HG02870 (cell line): Measurements from ENCODE around the gene NCKAP5.
"Not testable (repeated sequence)": the region's sequence is repeated elsewhere in the genome, so short reads cannot be mapped to it uniquely, and the experiment has no call there.

ENCODE experiments used
- ATAC-seq: cut with Tn5 transposase; IDR thresholded peaks from one replicate; pipeline ENCODE4 v1.9.1; 2021; ENCODE audit warnings: mild to moderate bottlenecking, moderate library complexity; ENCODE audit not compliant: unreplicated experiment

Gene NCKAP5

DNA sequence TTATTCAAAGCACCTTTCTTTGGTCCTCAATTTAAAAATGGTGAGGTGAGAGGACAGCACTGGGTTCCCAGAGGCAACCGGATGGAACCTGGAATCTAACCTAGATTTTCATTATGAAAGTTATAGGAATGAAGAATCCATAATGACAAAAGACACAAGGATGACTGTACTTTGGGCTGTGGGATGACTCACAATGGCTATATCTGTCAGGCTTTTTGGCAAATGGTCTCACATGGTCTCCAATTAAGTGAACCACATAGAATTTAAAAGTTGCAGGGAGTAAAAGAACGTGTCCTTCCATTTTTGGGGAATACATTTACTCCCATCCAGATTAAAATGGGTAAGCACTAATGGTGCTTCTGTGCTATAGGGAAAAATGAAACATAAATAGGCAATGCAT, 866.5 kb downstream of the NCKAP5 start:
- no peak for ATAC-seq

DNA sequence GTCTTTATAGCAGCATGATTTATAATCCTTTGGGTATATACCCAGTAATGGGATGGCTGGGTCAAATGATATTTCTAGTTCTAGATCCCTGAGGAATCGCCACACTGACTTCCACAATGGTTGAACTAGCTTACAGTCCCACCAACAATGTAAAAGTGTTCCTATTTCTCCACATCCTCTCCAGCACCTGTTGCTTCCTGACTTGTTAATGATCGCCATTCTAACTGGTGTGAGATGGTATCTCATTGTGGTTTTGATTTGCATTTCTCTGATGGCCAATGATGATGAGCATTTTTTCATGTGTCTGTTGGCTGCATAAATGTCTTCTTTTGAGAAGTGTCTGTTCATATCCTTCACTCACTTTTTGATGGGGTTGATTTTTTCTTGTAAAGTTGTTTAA, 868.5 kb downstream of the NCKAP5 start:
- not testable (repeated sequence) for ATAC-seq

DNA sequence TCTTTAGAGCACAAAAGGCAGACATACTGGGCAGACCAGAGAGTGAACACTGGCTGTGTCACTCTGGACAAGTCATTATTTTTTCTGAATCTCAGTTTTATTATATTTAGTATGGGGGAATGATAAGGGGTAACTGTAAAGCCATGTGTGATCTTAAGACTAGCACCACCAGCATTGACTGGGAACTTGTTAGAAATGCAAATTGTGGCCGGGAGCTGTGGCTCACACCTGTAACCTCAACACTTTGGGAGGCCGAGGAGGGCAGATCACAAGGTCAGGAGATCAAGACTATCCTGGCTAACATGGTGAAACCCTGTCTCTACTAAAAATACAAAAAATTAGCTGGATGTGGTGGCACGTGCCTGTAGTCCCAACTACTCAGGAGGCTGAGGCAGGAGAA, 869.9 kb downstream of the NCKAP5 start:
- ATAC-seq: not testable (repeated sequence)

DNA sequence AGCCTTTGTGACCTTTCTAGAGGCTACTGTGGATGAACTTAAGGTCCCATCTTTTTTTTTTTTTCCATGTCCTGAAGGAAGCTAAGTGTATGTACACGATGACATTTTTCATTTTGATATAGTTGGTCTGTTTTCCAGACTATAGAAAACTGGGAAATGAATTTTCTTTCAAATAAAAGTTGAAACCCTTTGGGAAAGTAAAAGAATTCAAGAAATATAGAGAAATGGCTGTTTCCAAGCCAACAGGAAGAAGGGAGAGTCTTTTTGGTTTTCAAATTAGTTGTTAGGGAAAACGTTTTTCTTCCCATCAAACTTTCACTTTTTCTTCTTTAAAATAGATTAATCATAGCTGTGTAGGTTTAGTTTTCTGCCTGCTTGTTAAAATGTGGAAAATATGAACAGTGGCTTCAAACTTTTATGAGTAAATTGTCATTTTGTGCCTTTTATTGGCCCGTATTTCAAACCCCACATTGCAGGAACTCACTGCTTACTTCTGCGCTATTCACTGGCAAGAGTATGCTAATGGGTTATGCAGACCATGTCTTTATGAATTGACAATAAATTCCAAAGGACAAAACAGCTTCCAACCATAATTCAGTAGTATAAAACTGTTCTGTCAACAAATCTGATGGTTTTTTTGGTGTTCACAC, 870.6 kb downstream of the NCKAP5 start:
- ATAC-seq: no peak

DNA sequence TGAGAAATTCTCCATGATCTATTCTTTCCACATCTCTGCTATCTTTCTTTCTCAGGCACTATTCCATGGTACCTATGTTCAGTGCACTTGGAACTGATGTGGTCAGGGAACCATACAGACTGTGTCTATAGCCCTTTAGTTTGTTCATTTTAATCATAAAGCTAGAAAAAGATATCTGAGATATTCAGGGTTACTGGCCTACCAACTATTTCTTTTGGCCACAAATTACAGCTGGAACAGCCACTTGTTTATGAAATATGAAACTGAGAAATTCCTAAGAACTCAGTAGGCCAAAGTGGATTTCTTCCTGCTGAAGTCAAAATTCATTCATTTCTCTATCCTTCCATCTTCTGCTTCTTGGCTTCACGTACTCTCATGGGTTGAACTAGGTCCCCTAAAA, 875.4 kb downstream of the NCKAP5 start:
- no peak for ATAC-seq

DNA sequence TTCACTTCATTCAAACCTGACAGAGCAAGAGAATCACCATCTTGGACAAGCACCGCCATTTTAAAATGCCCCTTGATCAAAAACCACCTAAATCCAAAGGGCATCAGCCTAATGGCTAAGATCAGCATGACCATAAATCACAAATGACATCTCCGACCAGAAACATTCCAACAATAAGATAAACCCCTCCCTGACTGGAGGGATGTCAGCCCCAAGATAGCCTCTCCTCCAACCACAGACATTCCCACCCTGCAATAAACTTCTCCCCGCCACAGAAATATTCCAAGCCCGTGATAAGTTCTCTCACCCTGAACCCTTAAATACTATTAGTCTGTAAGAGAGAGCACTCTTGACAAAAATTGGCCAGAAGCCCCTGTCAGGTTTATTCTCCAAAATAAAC, 876.7 kb downstream of the NCKAP5 start:
- no peak for ATAC-seq

DNA sequence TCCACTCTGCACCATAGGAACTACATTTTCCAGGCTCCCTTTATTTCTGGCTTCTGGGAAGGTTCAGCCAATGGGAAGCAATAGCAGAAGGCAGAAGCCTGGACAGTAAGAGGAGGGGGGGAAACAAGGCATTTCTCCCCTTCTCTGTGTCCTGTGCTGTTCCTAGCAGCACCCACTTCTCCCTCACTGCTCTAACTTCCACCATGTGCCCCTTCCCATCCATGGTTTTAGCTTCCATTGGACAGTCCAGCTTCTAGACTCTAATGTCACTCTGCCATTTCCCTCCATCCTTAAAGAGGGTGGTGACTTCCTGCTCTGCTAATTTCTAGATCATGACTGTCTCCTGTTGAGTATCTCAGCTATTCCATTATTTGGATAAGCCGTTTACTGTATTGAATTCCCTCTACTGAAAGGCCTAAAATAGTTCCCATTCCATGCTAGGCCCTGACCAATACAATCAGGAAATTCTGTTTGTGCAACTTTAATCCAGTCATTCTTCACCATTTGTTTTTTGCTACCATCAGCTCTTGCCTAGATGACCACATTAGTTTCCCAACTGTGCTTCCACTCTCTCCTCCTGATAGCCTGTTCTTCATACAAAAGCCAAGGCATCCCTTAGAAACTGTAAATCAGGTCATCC, 877.5 kb downstream of the NCKAP5 start:
- ATAC-seq: no peak

DNA sequence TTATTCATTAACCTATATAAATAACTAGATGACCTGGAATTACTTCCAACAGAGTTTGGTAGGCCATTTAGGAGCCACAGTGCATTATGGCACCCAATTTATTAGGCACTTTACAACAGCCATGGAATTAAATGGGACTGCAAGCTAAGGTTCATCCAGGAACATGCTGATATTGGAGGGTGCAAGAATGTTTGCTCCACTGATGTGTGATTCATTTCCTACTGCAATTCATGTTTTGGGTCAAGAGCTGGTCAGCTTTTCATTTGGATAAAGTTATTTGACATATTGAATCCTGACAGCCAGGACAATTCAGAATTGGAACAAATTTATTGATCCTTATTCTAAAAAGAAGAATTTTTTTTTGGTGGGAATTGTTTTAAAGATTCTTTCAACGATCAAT, 886.5 kb downstream of the NCKAP5 start:
- ATAC-seq: no peak

DNA sequence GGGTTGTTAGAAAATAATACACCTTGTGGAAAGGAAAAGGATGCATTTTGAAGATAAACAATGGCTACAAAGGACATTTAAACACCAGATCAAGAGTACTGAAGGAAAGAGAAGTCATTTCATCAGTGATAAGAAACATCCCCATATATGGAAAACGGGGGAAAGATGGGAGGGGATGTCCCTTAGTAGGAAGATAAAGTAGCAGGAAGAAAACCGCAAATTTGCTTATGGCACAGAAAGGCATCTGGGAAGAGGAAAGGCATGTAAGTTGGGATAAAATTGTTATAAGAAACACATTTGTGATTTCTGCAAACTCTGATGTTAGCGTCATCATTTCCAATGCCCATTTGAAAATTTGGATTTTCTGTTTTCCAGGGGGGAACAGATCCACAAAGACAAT, 887.7 kb downstream of the NCKAP5 start:
- no peak for ATAC-seq

DNA sequence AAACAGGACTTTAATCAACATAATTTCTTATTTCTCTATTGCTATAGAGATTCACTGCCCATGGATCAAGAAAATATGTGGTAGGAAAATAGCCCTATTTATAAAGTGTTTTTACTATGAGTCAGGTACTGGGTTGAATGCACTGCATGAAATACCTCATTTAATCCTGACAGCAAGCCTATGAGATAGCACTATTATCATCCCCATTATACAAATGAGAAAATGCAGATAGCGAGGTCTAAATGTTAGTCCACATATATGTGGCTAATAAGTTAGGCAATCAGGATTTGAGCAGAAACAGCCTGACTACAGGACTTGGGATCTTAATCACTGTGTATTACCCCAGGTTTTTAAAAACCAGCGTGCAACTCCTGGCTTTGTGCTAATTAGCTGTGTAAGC, 889.8 kb downstream of the NCKAP5 start:
- no peak for ATAC-seq

DNA sequence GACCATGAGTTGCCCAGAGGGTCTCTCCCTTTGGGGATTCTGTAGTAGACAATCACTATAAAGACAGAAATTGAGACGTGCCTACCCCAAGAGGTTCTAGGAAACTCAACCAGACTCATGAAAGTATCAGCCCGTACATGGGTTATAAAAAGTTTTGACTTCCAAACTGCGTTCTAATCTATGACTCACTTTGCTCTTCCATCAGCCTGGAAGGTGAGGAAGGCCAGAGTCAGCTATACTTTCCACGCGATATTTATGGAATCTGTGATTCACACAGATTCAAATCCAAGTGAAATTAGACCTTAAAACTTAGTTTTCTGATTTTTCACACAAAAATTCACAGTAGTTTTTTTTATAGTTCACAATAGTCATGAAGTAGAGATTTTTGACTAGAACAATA, 890.6 kb downstream of the NCKAP5 start:
- no peak for ATAC-seq

DNA sequence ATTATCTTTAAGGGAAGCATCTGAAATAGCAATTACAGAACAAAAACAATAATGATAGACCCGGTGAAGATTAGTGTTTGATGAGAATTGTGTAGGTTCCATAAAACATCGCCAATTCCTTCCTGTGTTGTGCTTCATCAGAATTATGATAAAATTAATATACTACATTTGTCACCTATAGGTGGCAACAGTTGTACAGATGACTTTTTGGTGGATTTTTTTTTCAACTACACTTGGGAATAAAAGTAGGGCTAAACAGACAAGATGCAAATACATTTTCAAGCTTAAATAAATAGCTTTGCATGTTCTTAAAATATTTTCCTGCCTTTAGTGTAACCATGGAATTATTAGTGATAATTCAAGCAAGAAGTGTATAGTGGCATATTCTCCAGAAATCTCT, 891.3 kb downstream of the NCKAP5 start:
- no peak for ATAC-seq

DNA sequence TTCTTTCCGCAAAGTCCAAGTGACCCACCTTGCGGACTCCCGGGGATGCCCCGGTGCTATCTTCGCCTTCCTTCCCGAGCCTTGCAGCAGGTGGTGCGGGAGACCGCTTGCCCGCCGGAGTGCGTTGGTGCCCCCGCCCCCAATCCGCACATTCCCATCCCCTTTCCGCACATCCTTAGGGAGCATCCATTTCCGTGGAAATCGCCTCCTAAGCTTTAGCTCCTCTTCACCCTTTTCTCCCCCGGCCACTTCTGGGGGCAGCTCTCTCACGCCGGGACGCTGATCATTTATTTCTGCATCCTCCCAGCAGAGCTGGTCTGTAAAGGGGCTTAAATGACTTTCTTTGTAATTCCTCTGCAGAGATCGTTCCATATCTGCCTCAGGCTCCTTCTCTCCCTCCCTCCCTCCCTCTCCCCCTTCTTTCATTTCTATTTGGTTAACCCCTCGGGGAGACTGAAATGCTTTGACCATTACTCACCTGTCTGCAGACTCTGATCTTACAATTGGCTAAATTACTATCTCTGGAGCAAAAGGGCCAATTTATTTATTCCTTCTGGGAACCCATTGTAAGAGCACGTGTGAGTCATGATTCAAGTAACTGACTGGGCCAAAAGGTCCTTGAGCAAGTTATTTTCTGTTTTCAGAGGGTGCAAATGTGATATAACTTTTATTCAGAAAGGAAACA, 897.0 kb downstream of the NCKAP5 start:
- no peak for ATAC-seq

DNA sequence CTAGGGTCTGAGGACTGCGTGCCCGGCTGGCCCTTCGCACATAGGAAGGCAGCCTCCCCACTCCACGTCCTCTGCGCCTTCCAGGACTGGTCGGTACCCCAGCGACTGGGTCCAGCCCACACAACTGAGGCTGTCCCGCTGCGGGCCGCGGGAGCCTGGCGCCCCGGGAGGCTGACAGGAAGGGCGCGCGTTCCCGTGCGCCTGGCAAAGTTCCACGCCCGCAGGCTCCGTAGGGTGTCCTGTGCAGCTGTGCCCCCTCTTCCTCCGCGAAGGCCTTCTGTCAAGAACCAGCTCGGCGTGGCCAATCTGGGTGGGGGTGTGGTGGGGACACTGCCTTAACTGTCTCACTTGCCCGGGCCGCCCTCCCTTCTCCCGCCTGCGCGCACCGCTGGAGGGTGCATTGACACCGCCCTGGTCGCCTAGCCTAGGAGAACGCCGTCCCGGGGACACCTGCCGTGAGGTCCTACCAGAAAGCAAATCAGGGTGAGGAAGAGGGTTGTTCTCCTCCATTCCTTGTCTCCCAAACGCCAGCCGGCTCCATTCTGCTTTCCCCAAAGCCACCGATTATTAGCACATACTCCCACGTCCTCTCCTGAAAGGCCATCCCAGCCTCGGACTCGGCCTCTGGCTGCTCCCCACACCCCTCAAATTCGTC, 897.6 kb downstream of the NCKAP5 start:
- ATAC-seq: no peak

DNA sequence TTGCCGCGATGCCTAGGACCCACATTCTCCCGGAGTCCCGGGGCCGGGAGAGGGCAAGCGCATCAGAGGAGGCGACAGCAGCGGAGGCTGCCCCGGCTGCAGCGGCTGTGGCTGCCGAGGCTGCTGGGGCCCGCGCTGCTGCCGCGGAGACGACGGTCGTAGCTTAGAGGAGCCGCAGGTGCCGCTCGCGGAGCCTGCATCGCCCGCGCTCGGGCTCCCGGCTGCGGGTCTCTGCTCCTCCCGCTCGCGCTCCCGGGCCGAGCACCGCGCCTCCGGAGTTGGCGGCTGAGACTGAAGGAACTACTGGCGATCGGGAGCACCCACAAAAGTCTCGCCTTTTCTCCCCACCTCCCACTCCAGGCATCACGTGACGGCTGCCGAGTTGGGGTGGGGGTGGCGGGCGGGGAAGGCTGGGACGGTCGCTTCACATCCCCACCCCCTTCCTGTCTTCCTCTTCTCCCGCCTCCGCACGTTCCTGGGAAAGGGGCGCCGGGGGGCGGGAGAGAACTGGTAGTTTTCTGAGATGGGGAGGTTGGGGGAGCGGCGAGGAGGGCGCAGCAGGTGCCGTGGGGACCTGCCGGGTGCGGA, 898.3 kb downstream of the NCKAP5 start, which contains the start of gene LYPD1:
Gene LYPD1 (minus strand): TSS at position 298 of the 588 bp plus-strand sequence. CDS start 273 bp downstream, at position 25.
- ATAC-seq: no peak

DNA sequence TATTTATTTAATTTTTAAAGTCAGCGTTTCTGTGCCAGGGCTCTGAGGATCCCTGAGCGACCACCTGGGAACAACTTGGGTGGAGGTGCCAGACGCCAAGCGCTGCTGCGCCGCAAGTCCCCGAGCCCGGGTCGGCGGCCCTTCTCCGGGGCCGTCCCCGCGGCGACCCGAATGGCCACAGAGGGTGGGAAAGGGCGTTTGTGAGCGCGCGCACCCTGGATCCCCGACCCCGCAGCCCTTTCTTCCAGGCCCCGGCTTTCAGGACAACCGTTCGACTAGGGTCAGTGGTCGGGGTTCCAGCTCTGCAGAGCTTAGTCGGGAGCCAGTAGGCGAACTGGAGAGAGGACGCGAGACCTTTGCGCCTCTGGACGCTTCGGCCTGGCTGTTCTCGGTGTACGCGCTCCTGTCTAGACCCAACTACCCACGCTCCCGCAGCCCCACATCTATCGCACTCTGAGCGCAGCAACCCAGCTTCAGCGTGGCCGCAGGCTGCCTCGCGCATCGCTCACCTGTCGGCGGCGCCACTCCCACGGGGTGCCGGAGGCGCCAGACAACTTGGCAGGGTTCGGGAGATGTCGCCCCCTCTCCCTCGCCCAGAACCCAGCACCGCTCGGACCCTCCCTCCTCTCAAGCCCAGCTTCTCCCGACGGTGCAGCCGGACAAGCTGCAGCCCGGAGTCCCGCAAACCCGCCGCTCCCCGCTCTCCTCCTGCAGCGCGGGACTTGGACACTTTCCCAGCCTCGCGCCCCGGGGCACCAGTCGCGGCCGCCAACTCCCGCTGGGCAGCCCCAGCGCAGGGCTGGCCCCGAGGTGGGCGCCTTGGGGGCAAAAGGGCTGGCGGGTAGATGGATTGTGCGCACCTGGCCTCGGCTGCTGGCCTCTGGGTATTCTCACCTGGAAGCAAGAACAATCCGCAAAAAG, 899.0 kb downstream of the NCKAP5 start:
- ATAC-seq: no peak

DNA sequence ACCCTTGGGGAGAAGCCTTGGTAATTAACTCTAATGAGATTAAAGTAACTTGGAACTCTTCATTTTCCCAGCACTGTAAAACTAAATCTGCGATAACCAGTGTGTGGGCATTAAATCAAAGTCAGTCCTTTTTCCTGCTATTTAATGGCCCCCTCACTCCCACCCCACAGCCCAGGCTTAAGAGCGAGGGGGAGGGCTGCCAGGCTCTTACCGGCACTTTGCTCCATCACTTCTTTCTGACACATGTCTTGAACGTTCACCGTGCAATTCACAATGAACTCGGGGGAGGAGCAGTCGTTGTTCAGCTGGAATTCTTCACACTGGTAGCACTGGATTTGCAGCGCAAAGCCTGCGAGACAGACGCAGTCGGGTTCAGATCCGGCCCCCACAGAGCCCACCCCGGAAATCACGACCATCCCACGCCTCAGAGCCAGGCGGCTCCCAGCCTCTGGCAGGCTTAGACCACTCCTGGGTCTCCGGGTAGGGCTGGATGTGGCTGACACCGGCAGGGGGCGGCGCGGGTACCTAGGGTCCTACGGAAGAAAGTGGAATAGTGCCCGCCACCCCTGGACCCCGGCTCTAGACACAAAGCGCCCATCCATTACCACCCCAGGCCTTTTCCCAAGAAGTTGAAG, 900.0 kb downstream of the NCKAP5 start:
- ATAC-seq: no peak

DNA sequence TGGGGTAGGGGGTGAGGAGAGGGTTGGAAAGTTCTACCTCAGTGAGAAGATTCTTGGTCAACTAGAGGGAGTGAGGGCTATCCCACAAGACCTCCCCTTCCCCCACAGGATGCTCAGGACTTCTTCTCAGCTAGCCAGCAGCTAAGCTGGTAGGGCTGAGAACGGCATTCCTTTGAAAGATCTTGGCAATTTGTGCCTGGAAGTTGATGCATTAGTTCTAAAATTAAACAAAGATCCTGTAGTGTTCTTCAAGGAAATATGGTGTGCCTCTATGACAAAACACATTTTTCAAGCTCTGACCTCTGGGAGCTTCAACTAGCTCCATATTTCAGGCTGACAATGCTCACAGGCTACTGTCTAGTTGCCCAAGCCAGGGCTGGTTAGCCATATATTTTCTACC, 900.6 kb downstream of the NCKAP5 start:
- no peak for ATAC-seq

DNA sequence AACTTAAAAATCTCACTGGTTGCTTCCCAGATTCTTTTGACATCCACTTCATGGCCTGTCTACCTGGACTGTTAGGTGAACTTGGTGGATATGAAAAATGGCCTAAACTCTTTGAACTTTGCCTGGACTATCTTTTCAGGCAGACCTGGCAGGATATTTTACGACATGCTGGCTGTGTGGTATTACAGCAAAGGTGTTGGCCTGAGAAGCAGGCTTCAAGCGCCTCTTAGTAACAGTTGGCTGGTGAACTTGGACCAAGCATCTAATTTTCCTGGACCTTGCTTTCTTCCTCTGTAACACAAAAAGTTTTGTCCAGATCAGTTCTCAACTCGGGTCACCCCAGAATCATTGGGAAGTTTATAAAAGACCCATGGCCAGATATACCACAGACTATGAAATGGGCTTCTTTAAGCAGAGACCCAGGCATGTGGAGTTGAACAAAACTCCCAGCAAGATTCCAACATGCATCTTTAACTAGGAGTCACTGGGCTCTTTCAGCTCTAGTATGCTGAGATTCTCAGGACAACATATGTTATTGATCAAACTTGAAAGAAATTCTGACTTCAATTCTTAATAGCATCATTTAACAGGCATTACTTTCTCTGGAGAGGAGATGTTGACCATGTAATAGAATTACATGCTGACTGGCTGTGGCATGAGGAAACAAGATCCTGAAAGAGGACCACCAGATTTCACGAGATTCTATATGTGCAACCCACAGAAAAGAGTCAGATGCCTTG, 902.7 kb downstream of the NCKAP5 start:
- no peak for ATAC-seq
